HTR-8/SVneo (cell line): ENCODE data around the gene KRTAP10-9.
"Not testable (repeated sequence)": the region's sequence is repeated elsewhere in the genome, so short reads cannot be mapped to it uniquely, and the experiment has no call there.

Experiments used
- DNase-seq: peaks from one replicate; pipeline ENCODE4 v3.0.0; 2011; ENCODE audit warnings: low spot score, mixed read lengths; ENCODE audit not compliant: insufficient read length
- FAIRE-seq: peaks from 2 replicates; lab custom pipeline; 2011; peaks lifted over from hg19 to GRCh38; lab: Jason Lieb, UNC

KRTAP10-9 gene

DNA sequence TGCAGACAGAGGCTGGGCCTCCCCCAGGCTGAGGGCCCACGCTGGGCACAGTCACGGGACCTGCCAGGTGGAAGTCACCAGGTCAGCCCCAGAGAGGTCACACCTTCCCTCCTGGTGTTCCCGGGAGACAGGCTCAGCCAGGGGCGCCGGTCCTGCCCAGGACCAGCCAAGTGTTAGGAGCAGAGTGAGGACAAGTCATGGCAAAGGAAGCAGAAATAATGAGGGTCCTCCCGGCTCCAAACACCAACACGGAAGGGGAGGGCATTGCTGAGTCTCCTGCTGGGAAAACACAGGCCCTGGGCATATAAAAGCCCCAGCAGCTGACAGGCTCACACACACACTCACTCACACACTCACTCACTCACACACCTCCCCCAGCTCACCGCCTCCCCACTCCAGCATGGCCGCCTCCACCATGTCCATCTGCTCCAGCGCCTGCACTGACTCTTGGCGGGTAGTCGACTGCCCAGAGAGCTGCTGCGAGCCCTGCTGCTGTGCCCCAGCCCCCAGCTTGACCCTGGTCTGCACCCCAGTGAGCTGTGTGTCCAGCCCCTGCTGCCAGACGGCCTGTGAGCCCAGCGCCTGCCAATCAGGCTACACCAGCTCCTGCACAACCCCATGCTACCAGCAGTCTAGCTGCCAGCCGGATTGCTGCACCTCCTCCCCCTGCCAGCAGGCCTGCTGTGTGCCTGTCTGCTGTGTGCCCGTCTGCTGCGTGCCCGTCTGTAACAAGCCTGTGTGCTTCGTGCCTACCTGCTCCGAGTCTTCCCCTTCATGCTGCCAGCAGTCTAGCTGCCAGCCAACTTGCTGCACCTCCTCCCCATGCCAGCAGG, 10.3 kb downstream of the KRTAP10-9 start, which contains the start of gene KRTAP10-10:
Gene KRTAP10-10, plus strand, starts transcription at position 339 of the 833 bp plus-strand sequence. Its CDS starts 62 bp downstream, at position 401.
- FAIRE-seq, result peak; percentile 65
- no peak for DNase-seq

DNA sequence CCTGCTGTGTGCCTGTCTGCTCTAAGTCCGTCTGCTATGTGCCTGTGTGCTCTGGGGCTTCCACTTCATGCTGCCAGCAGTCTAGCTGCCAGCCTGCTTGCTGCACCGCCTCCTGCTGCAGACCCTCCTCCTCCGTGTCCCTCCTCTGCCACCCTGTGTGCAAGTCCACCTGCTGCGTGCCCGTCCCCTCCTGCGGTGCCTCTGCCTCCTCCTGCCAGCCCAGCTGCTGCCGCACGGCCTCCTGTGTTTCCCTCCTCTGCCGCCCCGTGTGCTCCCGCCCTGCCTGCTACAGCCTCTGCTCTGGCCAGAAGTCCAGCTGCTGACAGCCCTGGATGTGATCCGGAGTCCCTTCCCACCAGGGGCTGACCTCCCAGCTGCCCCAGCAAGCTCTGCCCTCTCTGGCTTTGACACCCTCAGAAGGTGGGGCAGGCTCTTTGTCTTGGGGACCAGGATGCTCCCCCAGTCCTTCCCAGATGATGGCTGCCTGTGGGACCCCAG, 11.0 kb downstream of the KRTAP10-9 start:
- not testable (repeated sequence) for DNase-seq
- FAIRE-seq, result peak; percentile 72

DNA sequence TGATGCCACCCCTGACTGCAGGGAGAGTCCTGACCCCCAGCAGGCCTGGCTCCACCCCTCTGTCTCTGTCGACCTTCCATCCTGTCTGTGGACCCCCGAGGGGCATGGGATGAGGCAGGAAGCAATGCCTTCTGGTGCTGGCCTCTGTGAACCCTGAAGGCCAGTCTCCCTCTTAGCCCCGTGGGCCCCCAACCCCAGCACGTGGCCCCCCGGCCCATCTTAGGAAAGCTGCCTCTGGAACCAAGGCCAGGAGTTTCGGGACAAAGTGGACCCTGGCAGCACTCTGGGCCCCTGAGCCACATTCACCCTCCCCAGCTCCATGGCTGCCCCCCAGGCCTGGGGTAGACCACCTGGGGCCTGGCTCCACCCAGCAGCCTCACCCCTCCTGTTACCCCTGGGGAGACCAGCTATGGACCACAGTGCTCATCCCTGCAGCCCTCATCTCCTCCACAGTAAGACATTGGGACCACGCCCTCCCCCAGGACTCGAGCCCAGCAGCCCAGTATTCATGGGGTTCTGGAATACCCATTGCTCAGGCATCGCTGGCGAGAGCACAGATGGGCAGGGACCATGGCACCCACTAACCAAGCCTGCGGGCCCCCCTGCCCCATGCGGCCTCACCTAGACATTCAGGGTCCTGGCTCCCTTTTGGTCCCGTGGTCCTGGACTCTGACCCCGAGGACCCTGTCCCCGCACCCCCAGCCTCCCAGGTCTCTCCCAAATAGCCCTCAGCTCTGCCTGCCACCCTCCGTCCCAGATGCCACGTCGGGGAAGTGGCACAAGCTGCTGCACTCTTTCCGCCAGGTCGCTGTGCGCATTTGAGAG, 11.8 kb downstream of the KRTAP10-9 start:
- DNase-seq, FAIRE-seq: not testable (repeated sequence)

DNA sequence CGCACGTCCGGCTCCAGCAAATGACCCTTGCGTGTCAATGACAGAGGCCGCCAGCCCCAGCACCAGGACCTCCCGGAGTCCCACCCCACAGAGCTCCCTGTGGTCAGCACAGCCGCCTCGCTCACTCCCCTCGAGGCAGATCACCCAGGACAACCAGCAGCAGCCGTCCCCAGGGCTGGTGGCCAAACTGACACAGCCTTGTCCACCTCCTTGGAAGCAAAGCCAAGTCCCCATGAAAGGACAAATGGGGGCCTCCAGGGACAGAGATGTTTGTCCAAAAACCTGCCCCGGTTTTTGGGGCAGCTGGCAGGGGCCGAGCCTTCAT, 12.4 kb downstream of the KRTAP10-9 start:
- no peak for DNase-seq
- FAIRE-seq, result no peak

DNA sequence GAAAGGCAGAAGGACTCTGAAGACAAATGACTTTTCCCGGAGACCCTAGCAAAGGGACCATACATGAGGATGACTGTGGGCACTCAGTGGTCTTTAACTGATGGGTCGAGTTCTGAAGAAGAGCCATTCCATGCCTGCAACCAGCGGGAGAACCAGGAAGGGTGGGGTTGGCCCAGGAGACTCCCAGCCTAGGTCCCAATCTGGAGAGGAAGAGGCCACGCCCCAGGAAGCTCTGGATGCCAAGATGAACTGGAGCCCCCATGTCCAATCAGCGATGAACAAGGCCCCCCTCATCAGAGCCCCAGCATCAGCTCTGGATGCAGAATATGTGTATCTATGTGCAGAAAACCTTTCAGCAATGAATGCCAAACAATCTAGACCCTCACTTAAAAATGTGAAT, 13.9 kb downstream of the KRTAP10-9 start:
- FAIRE-seq, result no peak
- no peak for DNase-seq

DNA sequence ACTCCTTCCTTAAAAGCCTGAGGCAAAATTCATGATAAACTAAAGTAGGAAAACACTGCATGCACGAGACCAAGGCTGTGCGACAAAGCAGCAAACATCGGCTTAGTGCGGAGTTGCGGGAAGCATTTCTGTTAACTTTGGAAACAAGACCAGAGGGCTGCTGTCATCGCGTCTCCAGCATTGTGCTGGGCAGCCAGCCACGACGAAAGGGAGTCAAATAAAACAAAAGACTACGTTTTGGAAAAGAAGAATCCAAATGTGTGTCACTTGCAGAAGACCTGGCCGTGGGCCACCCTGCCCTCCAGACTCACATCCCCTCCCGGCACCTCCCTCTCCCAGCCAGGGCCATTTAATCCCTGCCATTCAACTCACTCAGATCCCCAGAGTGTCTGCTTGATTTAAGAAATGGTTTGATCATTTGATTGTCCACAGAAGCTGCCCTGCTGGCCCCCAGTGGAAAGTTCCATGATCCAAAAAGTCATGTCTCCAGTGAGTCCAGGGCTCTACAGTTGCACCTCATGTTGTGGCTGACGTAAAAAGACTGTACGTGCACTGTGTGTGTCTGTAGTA, 16.9 kb downstream of the KRTAP10-9 start:
- no peak for FAIRE-seq
- DNase-seq, result no peak

DNA sequence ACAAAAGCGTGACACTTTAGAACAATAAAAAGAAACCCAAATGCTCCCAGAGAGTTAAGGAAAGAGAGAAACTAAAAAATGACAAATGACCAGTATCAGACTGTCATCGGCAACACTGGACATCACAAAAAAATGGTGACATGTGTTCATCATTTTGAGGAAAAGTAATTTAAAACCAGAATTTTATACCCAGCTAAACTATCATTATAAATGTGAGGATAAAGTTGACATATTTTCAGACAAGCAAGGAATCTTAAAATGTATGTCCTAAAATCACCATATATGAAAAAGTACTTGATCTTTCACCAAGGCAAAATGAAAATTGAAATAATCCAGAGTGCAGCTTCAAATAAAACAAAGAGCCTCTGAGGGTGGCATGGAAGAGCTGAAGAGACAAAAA, 18.0 kb downstream of the KRTAP10-9 start:
- DNase-seq, result no peak
- no peak for FAIRE-seq

DNA sequence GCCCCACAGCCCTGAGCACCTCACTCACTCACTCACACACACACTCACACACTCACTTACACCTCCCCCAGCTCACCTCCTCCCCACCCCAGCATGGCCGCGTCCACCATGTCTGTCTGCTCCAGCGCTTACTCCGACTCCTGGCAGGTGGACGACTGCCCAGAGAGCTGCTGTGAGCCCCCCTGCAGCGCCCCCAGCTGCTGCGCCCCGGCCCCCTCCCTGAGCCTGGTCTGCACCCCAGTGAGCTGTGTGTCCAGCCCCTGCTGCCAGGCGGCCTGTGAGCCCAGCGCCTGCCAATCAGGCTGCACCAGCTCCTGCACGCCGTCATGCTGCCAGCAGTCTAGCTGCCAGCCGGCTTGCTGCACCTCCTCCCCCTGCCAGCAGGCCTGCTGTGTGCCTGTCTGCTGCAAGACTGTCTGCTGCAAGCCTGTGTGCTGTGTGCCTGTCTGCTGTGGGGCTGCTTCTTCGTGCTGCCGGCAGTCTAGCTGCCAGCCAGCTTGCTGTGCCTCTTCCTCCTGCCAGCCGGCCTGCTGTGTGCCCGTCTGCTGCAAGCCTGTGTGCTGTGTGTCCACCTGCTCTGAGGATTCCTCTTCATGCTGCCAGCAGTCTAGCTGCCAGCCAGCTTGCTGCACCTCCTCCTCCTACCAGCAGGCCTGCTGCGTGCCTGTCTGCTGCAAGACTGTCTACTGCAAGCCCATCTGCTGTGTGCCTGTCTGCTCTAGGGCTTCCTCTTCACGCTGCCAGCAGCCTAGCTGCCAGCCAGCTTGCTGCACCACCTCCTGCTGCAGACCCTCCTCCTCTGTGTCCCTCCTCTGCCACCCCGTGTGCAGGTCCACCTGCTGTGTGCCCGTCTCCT, 19.7 kb downstream of the KRTAP10-9 start, which contains the start of gene KRTAP10-11:
Gene KRTAP10-11, plus strand, starts transcription at position 49 of the 856 bp plus-strand sequence. Its CDS starts 45 bp downstream, at position 94.
- not testable (repeated sequence) for DNase-seq
- peak; percentile 9 for FAIRE-seq

DNA sequence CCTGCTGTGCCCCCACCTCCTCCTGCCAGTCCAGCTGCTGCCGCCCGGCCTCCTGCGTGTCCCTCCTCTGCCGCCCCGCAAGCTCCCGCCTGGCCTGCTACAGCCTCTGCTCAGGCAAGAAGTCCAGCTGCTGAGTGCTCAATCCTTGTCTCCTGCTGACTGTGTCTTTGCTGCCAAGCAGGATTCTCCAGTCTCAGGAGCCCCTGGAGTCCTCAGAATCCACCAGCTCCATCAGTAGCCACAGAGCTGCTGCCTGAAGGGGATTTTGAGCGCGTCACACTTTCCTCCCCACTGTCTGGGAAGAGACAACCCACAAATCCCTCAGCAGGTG, 20.3 kb downstream of the KRTAP10-9 start:
- FAIRE-seq (no peak), DNase-seq (no peak)

DNA sequence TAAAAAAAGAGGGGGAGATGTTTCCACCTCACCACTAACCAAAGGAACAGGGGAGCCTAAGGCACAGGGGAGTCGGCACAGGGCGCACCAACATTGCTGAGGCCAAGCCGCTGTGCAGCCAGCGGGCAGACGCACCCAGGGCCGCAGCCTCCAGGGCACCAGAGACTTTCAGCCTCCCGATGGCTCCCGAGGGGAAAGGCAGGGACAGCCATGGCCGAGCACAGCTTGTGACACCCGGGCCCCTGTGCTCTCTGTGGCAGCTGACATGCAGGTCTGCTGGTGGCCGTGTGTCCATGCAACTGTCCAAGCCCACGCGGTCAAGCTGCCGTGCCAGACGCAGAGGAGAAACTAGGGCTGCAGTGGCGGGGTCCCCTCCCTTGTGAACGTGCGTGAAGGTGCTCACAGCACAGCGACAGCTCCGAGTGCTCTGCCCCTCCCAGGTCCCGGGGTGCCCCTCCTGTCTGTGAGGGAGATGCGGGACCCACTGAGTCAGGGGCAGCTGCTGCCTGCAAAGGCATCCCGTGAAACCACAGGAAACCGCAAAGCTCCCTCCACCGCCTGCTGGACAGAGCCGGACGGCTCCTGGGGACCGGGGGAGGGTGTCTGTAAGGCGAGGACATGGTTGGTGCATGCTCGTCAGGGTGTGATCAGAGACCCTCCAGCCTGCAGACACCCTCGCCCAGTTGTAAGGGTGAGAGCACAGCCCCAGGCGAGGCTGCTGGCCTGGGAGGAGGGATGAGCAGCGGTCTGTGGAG, 21.8 kb downstream of the KRTAP10-9 start:
- DNase-seq, result no peak
- no peak for FAIRE-seq

DNA sequence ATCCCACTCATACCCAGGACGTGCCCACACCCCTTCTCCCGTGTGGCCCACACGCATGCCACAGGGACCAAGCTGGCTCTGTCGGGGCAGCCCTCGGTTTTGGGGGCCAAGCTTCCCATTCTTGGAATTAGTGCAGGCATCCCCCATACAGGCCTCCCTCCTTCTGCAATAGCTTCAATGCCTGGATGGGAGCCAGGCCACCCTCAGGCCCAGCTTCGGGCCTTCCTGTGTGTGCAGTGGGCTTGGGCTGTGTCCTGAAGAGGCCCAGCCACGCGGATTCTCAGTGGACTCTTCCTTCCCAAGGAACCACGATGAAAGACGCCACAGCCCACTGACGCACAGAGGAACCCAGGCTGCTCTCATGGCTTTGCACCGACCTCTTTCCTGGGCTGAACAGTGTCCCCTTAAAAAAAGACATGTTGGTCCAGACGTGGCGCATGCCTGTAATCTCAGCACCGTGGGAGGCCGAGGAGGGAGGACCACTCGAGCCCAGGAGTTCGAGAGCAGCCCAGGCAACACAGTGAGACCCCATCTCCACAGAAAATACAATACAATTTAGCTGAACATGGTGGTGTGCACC, 22.7 kb downstream of the KRTAP10-9 start:
- DNase-seq, result no peak
- FAIRE-seq, result no peak

DNA sequence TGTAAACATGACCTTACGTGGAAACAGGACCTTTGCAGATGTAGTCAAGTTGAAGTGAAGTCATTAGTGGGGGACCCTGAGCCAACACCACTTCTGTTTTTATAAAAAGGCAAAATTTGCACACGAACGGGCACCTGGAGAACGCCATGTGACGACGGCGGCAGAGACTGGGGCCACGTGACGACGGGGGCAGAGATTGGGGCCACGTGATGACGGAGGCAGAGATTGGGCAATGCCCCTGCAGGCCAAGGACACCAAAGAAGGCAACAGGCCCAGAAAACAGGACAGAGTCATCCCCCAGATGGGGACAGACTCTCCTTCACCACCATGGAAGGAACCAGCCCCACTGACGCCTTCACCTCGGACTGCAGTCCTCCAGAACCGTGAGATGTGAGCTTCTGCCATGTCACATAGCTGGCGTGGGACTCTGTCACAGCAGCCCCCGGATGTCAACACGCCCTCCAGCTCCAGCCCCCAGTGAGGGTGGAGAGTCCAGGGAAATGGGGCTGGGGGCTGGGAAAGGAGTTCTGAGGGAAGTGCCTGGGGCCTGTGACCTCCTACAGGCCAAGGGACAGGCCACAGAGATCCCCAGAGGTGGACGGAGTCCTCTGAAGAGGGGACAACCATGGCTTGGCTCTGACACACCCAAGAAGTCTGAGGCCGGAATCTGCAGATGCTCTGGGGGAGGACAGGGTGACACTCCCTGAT, 23.5 kb downstream of the KRTAP10-9 start:
- DNase-seq, result no peak
- no peak for FAIRE-seq

DNA sequence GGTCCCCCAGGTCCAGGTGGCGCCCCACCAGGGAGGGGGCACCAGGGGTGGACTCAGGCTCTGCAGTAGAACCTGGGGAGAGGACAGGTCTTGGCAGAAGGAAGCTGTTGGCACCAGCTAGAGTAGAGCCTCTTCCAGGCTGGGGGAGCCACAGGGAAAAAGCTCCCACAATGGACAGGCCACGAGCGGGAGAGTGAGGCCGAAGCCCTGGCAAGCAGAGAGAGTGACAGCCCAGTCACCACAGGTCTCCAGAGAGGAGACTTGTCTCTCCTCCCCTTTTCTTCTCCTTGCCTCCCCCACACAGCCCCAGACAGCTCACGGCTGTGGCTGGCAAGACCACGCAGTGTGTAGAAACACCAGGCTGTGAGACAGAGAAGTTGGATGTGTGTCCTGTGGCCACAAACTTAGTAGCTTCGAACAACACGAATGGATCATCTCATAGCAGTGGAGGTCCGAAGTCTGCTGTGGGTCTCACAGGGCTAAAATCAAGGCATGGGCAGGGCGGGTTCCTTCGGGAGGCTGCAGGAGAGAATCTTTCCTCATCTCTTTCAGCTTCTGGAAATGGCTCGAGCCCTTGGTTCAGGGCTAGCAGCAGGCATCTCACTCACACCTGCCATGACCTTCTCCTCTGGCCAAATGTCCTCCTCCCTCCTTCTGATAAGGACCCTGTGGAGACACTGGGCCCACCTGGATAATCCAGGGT, 24.2 kb downstream of the KRTAP10-9 start:
- no peak for FAIRE-seq

DNA sequence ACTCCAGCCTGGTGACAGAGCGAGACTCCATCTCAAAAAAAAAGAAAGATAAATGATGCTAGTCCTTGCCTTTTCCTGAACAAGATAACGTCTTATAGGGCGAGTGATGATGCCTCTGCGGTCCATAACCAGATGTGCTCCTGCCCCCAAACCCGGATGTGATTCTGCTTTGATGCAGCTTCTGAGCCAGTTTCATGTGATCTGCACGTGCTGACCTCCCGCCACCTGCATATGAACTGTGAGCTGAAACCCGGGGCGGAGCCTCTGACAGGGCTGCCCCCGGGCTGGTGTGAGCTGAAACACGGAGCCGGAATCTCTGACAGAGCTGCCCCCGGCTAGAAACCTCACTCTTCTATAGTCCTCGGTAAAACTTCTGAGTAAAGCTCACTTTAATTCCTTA, 26.2 kb downstream of the KRTAP10-9 start:
- FAIRE-seq (no peak), DNase-seq (no peak)

More for the DNA sequence above, 24.2 kb downstream of the KRTAP10-9 start:
- DNase-seq, result no peak

DNA sequence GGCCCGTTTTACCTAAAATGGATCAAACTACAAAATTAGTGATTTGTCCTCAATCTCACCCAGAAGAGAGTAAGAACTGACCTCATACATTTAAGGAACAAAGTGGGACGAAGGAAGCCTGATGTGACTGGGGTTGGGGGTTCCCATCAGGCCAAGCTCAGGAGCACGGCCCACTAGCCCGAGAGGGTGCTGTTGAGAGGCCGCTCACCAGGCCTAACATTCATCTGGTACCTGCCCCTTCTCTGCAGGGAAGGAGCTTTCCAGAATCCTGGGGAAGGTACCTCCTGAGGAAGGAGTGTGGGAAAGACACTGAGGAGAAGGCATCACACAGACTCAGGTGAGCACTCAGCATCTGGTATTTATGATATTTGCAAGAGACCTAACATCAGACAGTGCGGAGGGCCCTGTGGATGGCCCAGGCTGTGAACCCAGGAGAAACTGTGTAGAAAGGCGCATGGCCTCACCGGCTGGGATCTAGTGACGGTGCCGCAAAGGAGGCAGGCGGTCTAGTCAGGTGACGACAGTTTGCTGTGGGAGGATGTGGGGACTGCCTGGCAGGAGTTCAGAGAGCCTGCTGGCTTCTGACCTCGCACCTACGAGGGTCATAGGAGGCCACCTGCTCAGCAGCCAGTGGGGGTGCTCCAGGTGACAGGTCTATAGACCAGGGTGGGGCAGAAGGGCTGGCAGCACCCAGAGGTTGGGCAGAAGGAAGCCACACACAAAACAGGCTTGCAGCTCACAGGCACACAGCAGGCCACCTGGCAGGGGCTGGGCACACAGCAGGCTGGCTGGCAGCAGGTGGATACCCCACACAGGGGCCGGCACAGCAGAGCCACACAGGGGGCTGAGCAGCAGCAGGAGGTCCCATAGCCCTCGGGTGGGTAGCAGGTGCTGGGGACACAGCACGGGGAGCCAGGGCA, 27.0 kb downstream of the KRTAP10-9 start:
- FAIRE-seq, result no peak
- no peak for DNase-seq

DNA sequence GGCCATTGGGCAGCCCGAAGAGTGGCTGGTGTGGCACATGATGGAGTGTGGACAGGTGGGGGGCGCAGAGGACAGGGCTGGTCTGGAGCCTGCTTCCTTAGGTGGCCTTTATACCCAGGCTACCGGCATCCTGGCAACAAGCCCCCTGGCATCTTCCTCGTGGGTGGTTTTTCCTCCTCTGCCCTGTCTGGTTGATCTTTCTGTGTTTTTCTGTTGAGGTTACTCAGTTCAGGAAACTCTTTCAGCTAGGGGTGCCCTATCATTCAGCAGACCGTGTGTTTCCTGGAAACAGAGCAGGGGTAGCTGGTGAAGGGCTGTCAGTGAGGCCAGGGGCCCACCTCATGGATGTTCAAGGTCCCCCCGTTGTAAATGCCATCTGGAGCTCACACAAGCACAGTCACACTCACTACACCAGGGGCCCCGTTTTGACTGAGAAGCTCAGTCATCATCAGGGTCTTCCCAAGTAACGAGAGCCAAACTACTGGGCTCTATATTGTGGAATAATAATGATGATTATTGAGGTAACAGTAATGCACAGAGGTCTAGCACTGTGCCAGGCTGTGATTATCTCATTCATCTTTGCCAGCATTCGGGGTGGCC, 27.8 kb downstream of the KRTAP10-9 start, which contains the start of gene KRTAP12-4:
Gene KRTAP12-4, minus strand, starts transcription at position 84 of the 600 bp plus-strand sequence. Its CDS starts 45 bp downstream, at position 39.
- no peak for FAIRE-seq
- DNase-seq, result no peak
